Endothelial cell of umbilical vein (primary cell): Measurements from ENCODE around the gene PADI1.

Source experiments
- EZH2 ChIP-seq: IDR thresholded peaks from 2 replicates; pipeline ENCODE4 v1.6.1; 2012; ENCODE audit warnings: borderline replicate concordance, low read depth, mild to moderate bottlenecking, moderate library complexity, low read length, inconsistent platforms; ENCODE audit not compliant: severe bottlenecking
- GATA2 ChIP-seq: IDR thresholded peaks from 2 replicates; pipeline ENCODE4 v1.7.0; 2011; ENCODE audit warnings: low read depth, mild to moderate bottlenecking, moderate library complexity, mixed read lengths, low read length; ENCODE audit not compliant: insufficient read length, insufficient read depth
- JUN ChIP-seq: IDR thresholded peaks from 2 replicates; pipeline ENCODE4 v1.6.1; 2011; ENCODE audit warnings: borderline replicate concordance, low read depth; ENCODE audit not compliant: insufficient read length, insufficient read depth
- MYC ChIP-seq: IDR thresholded peaks from one replicate; pipeline ENCODE4 v1.6.1; 2011; ENCODE audit warnings: mild to moderate bottlenecking, low read depth, low read length
- POLR2A ChIP-seq: IDR thresholded peaks from 2 replicates; pipeline ENCODE4 v1.6.1; 2012; ENCODE audit warnings: low read depth, mild to moderate bottlenecking, control low read depth, low read length
- POLR2AphosphoS5 ChIP-seq: IDR thresholded peaks from 2 replicates; pipeline ENCODE4 v1.6.1; 2012; ENCODE audit warnings: low read depth, mild to moderate bottlenecking, control low read depth, low read length, moderate library complexity; ENCODE audit not compliant: insufficient read depth
- TF ChIP-seq, protein P1 (sequence below), 2 donors: IDR thresholded peaks; 1 replicate in 1 of 2; 2 replicates in 1 of 2; pipeline ENCODE4 v1.5.1; 2011; ENCODE audit warnings: low read length in 2 of 2, mild to moderate bottlenecking in 2 of 2, moderate library complexity in 2 of 2, control low read depth in 1 of 2, inconsistent platforms in 1 of 2, low read depth in 1 of 2; ENCODE audit not compliant: insufficient read depth in 1 of 2; ENCODE audit errors: extremely low read depth in 1 of 2
- TF ChIP-seq, protein P2 (sequence below): IDR thresholded peaks from 2 replicates; pipeline ENCODE4 v1.6.1; 2011; ENCODE audit not compliant: insufficient read depth, insufficient read length

DNA sequence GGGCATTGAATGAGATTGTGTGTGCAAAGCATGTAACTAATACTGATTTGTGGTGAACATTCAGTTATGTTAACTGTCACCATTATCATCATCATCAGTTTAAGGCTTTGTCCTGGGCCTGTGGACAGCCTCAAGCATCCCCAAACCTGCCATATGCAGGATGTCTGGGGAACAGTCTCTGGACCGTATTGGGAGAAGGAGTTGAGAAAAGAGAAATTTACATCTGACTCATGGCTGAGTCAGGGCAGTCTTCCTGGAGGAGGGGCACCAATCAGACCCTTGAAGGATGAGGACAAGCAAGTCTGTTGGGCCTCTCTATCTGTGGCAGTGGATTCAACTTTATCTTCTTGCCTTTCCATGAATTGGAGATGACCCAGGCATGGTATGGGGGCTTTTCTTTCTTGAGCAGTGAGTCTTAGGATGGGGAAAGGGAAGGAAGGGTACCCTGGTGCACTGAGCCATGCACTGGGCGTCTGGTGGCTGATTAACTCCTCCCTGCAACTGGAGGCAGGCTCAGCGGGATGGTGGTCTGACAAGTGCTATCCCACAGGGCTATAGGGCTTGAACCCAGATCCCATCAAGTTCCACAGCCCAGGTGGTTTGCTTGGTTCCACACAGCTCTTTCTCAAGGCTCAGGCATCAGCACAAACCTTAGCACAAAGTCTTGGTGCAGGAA lies 46.9 kb downstream of the PADI1 start:
- TF ChIP-seq POLR2A = no peak
- TF ChIP-seq, protein P1, sequence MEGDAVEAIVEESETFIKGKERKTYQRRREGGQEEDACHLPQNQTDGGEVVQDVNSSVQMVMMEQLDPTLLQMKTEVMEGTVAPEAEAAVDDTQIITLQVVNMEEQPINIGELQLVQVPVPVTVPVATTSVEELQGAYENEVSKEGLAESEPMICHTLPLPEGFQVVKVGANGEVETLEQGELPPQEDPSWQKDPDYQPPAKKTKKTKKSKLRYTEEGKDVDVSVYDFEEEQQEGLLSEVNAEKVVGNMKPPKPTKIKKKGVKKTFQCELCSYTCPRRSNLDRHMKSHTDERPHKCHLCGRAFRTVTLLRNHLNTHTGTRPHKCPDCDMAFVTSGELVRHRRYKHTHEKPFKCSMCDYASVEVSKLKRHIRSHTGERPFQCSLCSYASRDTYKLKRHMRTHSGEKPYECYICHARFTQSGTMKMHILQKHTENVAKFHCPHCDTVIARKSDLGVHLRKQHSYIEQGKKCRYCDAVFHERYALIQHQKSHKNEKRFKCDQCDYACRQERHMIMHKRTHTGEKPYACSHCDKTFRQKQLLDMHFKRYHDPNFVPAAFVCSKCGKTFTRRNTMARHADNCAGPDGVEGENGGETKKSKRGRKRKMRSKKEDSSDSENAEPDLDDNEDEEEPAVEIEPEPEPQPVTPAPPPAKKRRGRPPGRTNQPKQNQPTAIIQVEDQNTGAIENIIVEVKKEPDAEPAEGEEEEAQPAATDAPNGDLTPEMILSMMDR (IDR thresholded peaks at IDR 0.05; ENCODE audit: extremely low read depth in 1 of 2, insufficient read depth in 1 of 2, low read depth in 1 of 2, low read length in 2 of 2) = no peak
- TF ChIP-seq EZH2 = no peak
- no peak for TF ChIP-seq GATA2
- no peak for TF ChIP-seq JUN
- no peak for TF ChIP-seq MYC
- TF ChIP-seq, protein P2, sequence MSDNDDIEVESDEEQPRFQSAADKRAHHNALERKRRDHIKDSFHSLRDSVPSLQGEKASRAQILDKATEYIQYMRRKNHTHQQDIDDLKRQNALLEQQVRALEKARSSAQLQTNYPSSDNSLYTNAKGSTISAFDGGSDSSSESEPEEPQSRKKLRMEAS = no peak
- no peak for TF ChIP-seq POLR2AphosphoS5
